Inferior parietal cortex (tissue), 1 donor: ENCODE data around the gene SH2D2A.

Experiments used
- DNase-seq: peaks from one replicate; pipeline ENCODE4 v3.0.0-alpha.2; 2016; ENCODE audit errors: extremely low spot score

Gene SH2D2A

GRCh38 chr1:156816561-156817328 lies at the start of gene SH2D2A:
Gene SH2D2A (minus strand): TSS chr1:156816848. CDS start chr1:156816708, 140 bp downstream.
- DNase-seq: no peak

DNA sequence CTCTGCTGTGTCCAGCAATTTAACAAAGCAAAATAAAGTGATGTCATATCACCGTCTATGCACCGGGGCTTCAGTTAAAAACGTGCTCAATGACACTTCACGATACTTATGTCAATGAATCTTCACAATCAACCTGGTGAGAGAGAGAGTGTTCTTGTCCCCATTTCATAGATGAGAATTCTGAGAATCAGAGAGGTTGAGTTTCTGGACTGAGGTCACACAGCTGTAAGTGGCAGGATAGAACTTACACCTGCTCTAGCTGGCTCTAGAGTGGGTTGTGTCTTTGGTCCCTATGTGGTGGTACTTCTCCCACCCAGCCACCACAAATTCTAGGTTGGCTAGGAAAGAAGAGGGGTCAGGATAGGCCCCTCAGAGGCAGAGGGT lies 49.2 kb upstream of the SH2D2A start:
- no peak for DNase-seq

DNA sequence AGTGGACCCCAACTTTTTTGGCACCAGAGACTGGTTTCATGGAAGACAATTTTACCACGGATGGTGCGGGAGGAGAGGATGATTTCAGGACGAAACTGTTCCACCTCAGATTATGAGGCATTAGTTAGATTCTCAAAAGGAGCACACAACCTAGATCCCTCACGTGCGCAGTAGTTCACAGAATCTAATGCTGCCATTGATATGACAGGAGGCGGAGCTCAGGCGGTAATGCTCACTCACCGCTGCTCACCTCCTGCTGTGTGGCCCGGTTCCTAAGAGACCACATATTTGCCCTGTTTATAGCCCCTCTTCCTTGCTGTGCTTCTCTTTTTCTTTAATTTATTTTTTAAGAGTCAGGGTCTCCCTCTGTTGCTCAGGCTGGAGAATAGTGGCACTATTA lies 48.6 kb upstream of the SH2D2A start:
- DNase-seq: no peak

GRCh38 chr1:156864796-156865195 lies 48.1 kb upstream of the SH2D2A start:
- DNase-seq: no peak

GRCh38 chr1:156863631-156864030 lies 47.0 kb upstream of the SH2D2A start:
- DNase-seq: no peak

- no peak for DNase-seq
Observed at GRCh38 chr1:156862997-156863599, 46.5 kb upstream of the SH2D2A start.

- DNase-seq: no peak
Observed at GRCh38 chr1:156862584-156862983, 45.9 kb upstream of the SH2D2A start.

DNA sequence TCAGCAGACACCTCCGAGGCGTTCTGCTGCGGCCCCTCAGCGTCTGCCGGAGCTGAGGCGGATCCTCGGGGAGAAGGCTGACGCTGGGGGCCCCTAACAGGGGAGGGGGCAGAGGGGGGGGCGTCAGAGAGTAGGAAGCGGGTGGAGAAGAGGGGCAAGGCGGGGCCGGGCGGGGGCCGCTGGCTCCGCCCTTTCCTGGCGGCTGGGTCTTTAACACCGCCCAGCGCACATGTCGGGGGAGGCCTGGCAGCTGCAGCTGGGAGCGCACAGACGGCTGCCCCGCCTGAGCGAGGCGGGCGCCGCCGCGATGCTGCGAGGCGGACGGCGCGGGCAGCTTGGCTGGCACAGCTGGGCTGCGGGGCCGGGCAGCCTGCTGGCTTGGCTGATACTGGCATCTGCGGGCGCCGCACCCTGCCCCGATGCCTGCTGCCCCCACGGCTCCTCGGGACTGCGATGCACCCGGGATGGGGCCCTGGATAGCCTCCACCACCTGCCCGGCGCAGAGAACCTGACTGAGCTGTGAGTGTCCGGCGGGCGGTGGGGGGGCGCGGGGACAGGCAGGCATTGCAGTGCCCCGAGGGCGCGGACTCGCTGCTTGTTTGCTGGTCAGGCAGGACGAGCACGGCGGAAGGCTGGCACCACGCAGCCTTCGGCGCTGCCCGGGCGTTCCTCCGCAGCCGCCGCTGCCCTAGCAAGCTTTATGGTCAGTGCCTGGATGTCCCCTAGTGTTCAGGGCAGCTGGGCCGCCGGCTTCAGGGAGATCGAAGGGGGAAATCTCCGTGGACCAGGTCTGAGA lies 44.2 kb upstream of the SH2D2A start, which contains the start of gene NTRK1:
NTRK1 (plus strand) TSS at position 238 of the 796 bp plus-strand sequence; CDS start at position 308, 70 bp downstream.
- DNase-seq: no peak

GRCh38 chr1:156860113-156860627 lies 43.5 kb upstream of the SH2D2A start:
- peak; percentile 59 for DNase-seq

GRCh38 chr1:156859523-156860112 lies 43.0 kb upstream of the SH2D2A start:
- DNase-seq: no peak

GRCh38 chr1:156858959-156859522 lies 42.4 kb upstream of the SH2D2A start, which contains the start of gene INSRR:
Gene INSRR (minus strand): TSS chr1:156859117. CDS start chr1:156858621, 496 bp downstream.
- no peak for DNase-seq

- no peak for DNase-seq
Observed at GRCh38 chr1:156858555-156858956, 41.9 kb upstream of the SH2D2A start.

GRCh38 chr1:156857532-156857931 lies 40.9 kb upstream of the SH2D2A start:
- DNase-seq: no peak

DNA sequence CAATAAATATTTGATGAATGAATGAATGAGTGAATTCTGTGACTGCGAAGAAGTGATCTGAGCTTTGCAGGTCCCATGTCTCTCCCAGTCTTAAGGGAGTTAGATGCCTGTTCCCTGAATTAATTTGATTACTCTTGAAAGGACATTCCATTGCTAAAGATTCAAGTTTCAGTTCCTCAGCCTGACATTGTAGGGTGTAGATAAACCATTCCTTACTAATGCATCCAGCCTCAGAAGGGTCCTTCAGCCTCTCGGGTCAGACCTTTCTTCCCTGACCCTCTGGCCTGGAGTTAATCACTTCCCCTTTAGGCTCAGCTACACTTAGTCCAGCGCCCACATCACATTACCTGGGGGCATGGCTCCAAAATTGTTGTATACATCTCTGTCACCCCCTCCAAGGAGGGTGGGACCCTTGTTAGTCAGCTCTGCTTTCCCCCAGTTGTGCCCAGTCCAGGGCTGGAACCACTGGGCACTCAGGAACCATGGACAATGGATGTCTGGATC lies 39.7 kb upstream of the SH2D2A start:
- DNase-seq: no peak

- DNase-seq: no peak
Observed at GRCh38 chr1:156854634-156855033, 38.0 kb upstream of the SH2D2A start.

DNA sequence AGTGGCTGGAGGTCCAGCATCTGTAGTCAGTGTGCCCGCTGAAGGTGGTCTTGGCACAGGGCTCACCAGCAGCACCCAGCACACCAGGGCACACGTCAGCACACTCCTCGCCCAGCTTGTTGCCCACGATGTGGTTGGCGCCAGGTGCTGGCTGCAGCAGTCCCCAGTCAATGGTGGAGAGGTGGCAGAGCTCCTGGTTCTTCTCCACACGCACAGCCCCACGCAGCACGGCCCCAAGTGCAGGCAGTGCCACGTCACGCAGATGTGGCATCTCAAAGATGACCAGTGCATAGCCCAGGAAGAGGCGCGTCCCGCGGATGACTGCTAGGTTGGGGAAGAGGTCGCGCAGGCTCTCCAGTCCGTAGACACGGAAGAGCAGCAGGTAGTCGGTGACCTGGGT lies 37.1 kb upstream of the SH2D2A start:
- no peak for DNase-seq

- peak; percentile 21 for DNase-seq
Observed at GRCh38 chr1:156852418-156852874, 35.8 kb upstream of the SH2D2A start.

- no peak for DNase-seq
Observed at GRCh38 chr1:156851779-156852417, 35.2 kb upstream of the SH2D2A start.

DNA sequence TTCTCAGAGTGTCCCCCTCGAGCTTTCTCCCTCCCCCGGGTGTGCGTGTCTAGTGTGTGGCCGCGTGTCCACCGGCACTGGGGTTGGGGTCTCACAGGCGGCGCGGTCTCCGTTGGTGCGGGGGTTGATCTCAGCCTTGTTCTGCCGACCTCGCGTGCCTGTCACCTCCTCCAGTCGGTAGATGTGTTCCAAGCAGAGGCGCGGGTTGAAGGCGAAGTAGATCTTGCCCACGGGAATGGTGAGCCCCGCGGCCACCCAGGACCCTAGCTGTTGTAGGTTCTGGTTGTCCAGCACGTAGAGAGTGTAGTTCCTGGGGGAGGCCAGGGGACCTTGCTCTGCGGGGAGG lies 32.5 kb upstream of the SH2D2A start:
- DNase-seq: no peak

- no peak for DNase-seq
Observed at GRCh38 chr1:156848461-156849150, 32.0 kb upstream of the SH2D2A start.
